Measurements from ENCODE around the gene MECR.

The MECR gene

GRCh38 chr1:29202053-29202452, 28.7 kb downstream of the MECR start:
- no peak for DNase-seq (ENCODE audit: low read depth)

GRCh38 chr1:29201595-29202051, 29.1 kb downstream of the MECR start:
- DNase-seq (ENCODE audit: low read depth) = no peak

GRCh38 chr1:29200906-29201594, 29.7 kb downstream of the MECR start:
- DNase-seq (ENCODE audit: low read depth) = peak; percentile 54

GRCh38 chr1:29197993-29198392, 32.7 kb downstream of the MECR start:
- DNase-seq (ENCODE audit: low read depth) = no peak

- DNase-seq (ENCODE audit: low read depth) = peak; percentile 61
These were observed 33.2 kb downstream of the MECR start for GRCh38 chr1:29197590-29197924.

- DNase-seq (ENCODE audit: low read depth) = peak; percentile 84
These were observed 33.7 kb downstream of the MECR start for GRCh38 chr1:29196863-29197589.

- DNase-seq (ENCODE audit: low read depth) = no peak
These were observed 34.8 kb downstream of the MECR start for GRCh38 chr1:29195881-29196291.

GRCh38 chr1:29193879-29194455, 36.8 kb downstream of the MECR start:
- no peak for DNase-seq (ENCODE audit: low read depth)

- DNase-seq (ENCODE audit: low read depth) = no peak
These were observed 40.0 kb downstream of the MECR start for GRCh38 chr1:29190718-29191117.

- DNase-seq (ENCODE audit: low read depth) = no peak
These were observed 44.0 kb downstream of the MECR start for GRCh38 chr1:29186707-29187106.

- DNase-seq (ENCODE audit: low read depth) = peak; percentile 31
These were observed 44.5 kb downstream of the MECR start for GRCh38 chr1:29186252-29186651.

- no peak for DNase-seq (ENCODE audit: low read depth)
These were observed 47.4 kb downstream of the MECR start for GRCh38 chr1:29183287-29183686.

- peak; percentile 99 for DNase-seq (ENCODE audit: low read depth)
These were observed 49.1 kb downstream of the MECR start, which contains the start of gene SRSF4 for GRCh38 chr1:29181413-29182225. SRSF4 (minus strand) TSS chr1:29181900; CDS start chr1:29181752, 148 bp downstream.

- peak; percentile 32 for DNase-seq (ENCODE audit: low read depth)
These were observed 50.0 kb downstream of the MECR start for GRCh38 chr1:29180497-29181412.

- DNase-seq (ENCODE audit: low read depth) = peak; percentile 24
These were observed 51.0 kb downstream of the MECR start for GRCh38 chr1:29179641-29180184.

GRCh38 chr1:29177022-29177705, 53.6 kb downstream of the MECR start:
- DNase-seq (ENCODE audit: low read depth) = no peak

- DNase-seq (ENCODE audit: low read depth) = peak; percentile 9
These were observed 54.2 kb downstream of the MECR start for GRCh38 chr1:29176576-29176975.

- DNase-seq (ENCODE audit: low read depth) = no peak
These were observed 58.3 kb downstream of the MECR start for GRCh38 chr1:29172415-29172939.

- no peak for DNase-seq (ENCODE audit: low read depth)
These were observed 59.2 kb downstream of the MECR start for GRCh38 chr1:29171521-29171920.

- peak; percentile 8 for DNase-seq (ENCODE audit: low read depth)
These were observed 59.6 kb downstream of the MECR start for GRCh38 chr1:29171089-29171488.
